Neural progenitor cell (in vitro differentiated cells): ENCODE data around the gene KCNK10. TPM values are rescaled to one million over a fixed set of nuclear protein-coding genes. Genes with fewer than 3 reads are reported as not detected.

Source experiments
- DNase-seq: peaks from one replicate; pipeline ENCODE4 v3.0.0-alpha.2; 2016; ENCODE audit warnings: low spot score
- H2AFZ ChIP-seq: fragments of 200-600 bp; sonication (generic); replicated peaks from 2 replicates; pipeline ENCODE4 v1.6.1; 2016; ENCODE audit warnings: antibody characterized with exemption
- H3F3A ChIP-seq: fragments of 200-600 bp; sonication (generic); 2 replicates; pipeline ENCODE4 v1.6.1; 2016; ENCODE audit warnings: antibody characterized with exemption, low read depth
- H3K27ac ChIP-seq: fragments of 200-600 bp; sonication (generic); 2 replicates; pipeline ENCODE4 v1.5.1; 2016; ENCODE audit warnings: mild to moderate bottlenecking
- H3K27me3 ChIP-seq: fragments of 200-600 bp; sonication (generic); 2 replicates; pipeline ENCODE4 v1.6.1; 2016; ENCODE audit warnings: mild to moderate bottlenecking, moderate library complexity
- H3K36me3 ChIP-seq: fragments of 200-600 bp; sonication (generic); 2 replicates; pipeline ENCODE4 v1.5.1; 2016
- H3K4me1 ChIP-seq: fragments of 200-600 bp; sonication (generic); 2 replicates; pipeline ENCODE4 v1.6.1; 2016; ENCODE audit warnings: mixed run types
- H3K4me2 ChIP-seq: fragments of 200-600 bp; sonication (generic); 2 replicates; pipeline ENCODE4 v1.6.1; 2016
- H3K4me3 ChIP-seq: fragments of 200-600 bp; sonication (generic); 2 replicates; pipeline ENCODE4 v1.5.1; 2016
- H3K79me2 ChIP-seq: fragments of 200-600 bp; sonication (generic); 2 replicates; pipeline ENCODE4 v1.6.1; 2016; ENCODE audit warnings: low read depth
- H3K9ac ChIP-seq: fragments of 200-600 bp; sonication (generic); 2 replicates; pipeline ENCODE4 v1.6.1; 2016
- H3K9me3 ChIP-seq: fragments of 200-600 bp; sonication (generic); 2 replicates; pipeline ENCODE4 v1.5.1; 2016; ENCODE audit warnings: low read depth
- H4K20me1 ChIP-seq: fragments of 200-600 bp; sonication (generic); 2 replicates; pipeline ENCODE4 v1.6.1; 2016; ENCODE audit warnings: low read depth
- H3K27ac Mint-ChIP-seq: 3 replicates; pipeline ENCODE4 v1.8.0; 2021; ENCODE audit warnings: mixed read lengths
- H3K27me3 Mint-ChIP-seq: 2 replicates; pipeline ENCODE4 v1.8.0; 2022; ENCODE audit warnings: low read depth, mild to moderate bottlenecking, inconsistent platforms, moderate library complexity, mixed read lengths; ENCODE audit not compliant: insufficient read depth
- H3K36me3 Mint-ChIP-seq: 3 replicates; pipeline ENCODE4 v1.8.0; 2021; ENCODE audit warnings: mixed read lengths
- H3K4me1 Mint-ChIP-seq: 3 replicates; pipeline ENCODE4 v1.8.0; 2021; ENCODE audit warnings: mixed read lengths
- H3K4me3 Mint-ChIP-seq: 3 replicates; pipeline ENCODE4 v1.8.0; 2021; ENCODE audit warnings: mild to moderate bottlenecking, moderate library complexity, mixed read lengths
- H3K9me3 Mint-ChIP-seq: 3 replicates; pipeline ENCODE4 v1.8.0; 2020; ENCODE audit warnings: mixed read lengths
- EZH2 ChIP-seq: fragments of 200-600 bp; sonication (generic); IDR thresholded peaks from 2 replicates; pipeline ENCODE4 v1.6.1; 2017; ENCODE audit warnings: antibody characterized with exemption, mild to moderate bottlenecking, moderate library complexity
- EZH2phosphoT487 ChIP-seq: fragments of 200-600 bp; sonication (generic); IDR thresholded peaks from 2 replicates; pipeline ENCODE4 v1.6.1; 2017; ENCODE audit warnings: antibody characterized with exemption
- total RNA-seq: library from RNA; depleted of rRNA; stranded (reverse); fragments of >200 nt; gene quantifications from 2 replicates; pipeline ENCODE4 v1.2.3, GENCODE V29; 2015; ENCODE audit warnings: low replicate concordance
- TF ChIP-seq, protein P1 (sequence below): fragments of 200-600 bp; sonication (generic); IDR thresholded peaks from 2 replicates; pipeline ENCODE4 v1.5.1; 2017; ENCODE audit warnings: antibody characterized with exemption, mild to moderate bottlenecking

The KCNK10 gene
- total RNA-seq, 1 donor from 2014 or later: 6.9 TPM

DNA sequence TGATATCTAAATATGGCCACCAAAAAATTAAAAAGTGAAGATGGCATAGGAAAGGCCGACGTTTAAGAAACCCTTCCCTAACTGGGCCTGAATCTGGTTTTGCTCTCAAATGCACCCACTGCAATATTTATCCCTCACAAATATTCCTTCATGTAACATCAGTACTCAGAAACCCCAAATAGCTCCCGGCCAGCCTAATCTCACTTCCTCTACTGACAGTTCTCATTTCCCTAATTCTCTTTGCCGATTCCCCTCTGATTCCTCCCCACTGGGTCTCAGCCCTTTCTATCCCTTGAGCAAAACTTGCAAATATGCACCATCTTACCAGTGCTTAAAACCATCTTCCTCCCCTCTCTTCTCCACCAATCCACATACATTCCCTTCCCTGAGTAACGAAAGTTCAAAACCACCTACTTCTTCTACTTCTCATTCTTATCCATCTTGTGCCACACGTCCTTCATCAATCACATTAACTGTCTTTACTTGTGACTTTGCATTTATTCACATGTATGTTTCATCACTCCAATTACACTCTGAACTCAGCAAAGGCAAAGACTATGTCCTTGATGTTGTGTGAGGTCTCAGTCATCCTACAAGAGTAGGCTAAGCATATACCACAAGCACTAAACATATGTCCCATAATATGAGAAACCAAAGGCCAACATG is 23.1 kb downstream of the KCNK10 start:
- H3K36me3 Mint-ChIP-seq: peaks cover 36% of the 10 kb centered on the region
- no peak for DNase-seq
- no peak overlapping the region for H3K4me3 Mint-ChIP-seq
- Histone ChIP-seq H3K9ac (no peak overlapping the region), H3K9me3 (no peaks in the 10 kb centered on the region), H4K20me1 (no peaks in the 10 kb centered on the region), H3K27me3 (no peaks in the 10 kb centered on the region), H3K79me2 (no peaks in the 10 kb centered on the region), H3F3A (no peaks in the 10 kb centered on the region), H3K27ac (no peak overlapping the region), H3K4me2 (no peak overlapping the region), H3K4me3 (no peak overlapping the region), H2AFZ (no peak overlapping the region), H3K4me1 (no peaks in the 10 kb centered on the region), H3K36me3 (no peaks in the 10 kb centered on the region)
- H3K9me3 Mint-ChIP-seq: peaks cover 28% of the 10 kb centered on the region
- TF ChIP-seq EZH2phosphoT487 (no peak), EZH2 (no peak)
- TF ChIP-seq, protein P1, sequence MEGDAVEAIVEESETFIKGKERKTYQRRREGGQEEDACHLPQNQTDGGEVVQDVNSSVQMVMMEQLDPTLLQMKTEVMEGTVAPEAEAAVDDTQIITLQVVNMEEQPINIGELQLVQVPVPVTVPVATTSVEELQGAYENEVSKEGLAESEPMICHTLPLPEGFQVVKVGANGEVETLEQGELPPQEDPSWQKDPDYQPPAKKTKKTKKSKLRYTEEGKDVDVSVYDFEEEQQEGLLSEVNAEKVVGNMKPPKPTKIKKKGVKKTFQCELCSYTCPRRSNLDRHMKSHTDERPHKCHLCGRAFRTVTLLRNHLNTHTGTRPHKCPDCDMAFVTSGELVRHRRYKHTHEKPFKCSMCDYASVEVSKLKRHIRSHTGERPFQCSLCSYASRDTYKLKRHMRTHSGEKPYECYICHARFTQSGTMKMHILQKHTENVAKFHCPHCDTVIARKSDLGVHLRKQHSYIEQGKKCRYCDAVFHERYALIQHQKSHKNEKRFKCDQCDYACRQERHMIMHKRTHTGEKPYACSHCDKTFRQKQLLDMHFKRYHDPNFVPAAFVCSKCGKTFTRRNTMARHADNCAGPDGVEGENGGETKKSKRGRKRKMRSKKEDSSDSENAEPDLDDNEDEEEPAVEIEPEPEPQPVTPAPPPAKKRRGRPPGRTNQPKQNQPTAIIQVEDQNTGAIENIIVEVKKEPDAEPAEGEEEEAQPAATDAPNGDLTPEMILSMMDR: no peak
- no peaks in the 10 kb centered on the region for H3K27me3 Mint-ChIP-seq
- peaks cover 2% of the 10 kb centered on the region for H3K4me1 Mint-ChIP-seq
- no peak overlapping the region for H3K27ac Mint-ChIP-seq

DNA sequence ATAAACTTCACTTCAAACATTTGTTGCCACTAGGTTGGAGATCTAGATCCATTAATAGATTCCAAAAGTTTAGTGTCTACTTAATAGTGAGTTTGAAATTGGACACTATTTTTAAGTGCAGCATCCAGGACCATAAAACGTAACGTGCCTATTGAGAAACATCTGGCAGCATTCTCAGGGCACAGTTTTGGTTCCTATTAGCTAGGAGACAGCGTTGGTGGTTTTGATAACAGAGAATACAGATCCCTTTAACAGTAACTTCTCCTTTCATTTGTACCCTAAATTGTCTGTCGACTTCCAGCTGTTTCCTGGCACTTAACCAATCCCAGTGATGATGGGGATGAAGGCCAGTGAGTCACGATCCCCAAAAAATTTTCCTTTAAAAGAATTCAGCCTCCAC is 25.8 kb downstream of the KCNK10 start:
- Histone ChIP-seq H3K79me2 (no peaks in the 10 kb centered on the region), H3K4me1 (no peaks in the 10 kb centered on the region), H3K36me3 (no peaks in the 10 kb centered on the region), H3K27me3 (no peaks in the 10 kb centered on the region), H2AFZ (no peak overlapping the region), H3K9ac (no peak overlapping the region), H3K4me3 (no peak overlapping the region), H3F3A (no peaks in the 10 kb centered on the region), H3K27ac (no peak overlapping the region), H3K4me2 (no peak overlapping the region), H3K9me3 (no peaks in the 10 kb centered on the region), H4K20me1 (no peaks in the 10 kb centered on the region)
- Mint-ChIP-seq H3K9me3 (peaks cover 16% of the 10 kb centered on the region), H3K36me3 (peaks cover 27% of the 10 kb centered on the region), H3K4me1 (peaks cover 2% of the 10 kb centered on the region), H3K27me3 (no peaks in the 10 kb centered on the region), H3K4me3 (no peak overlapping the region), H3K27ac (no peak overlapping the region)
- no peak for DNase-seq
- TF ChIP-seq EZH2phosphoT487 (no peak), EZH2 (no peak)

DNA sequence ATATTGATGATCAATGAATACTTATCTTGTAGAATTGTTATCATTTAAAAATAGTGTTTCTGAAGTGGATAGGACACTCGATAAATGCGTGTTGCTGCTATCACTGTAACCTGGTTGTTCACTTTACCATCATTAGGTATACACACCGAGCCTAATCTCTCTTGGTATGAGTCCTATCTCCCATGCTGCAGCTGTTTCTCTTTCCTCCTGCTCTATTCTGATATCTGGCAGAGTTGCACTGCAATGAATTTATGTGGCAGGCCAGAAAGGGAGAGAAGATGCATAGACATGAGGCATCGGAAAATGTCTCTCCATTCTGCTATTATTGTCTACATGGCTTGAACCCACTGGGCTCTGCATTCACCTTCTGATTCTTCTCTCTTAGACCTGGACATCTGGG is 26.7 kb downstream of the KCNK10 start:
- DNase-seq: no peak
- no peak overlapping the region for H3K27ac Mint-ChIP-seq
- TF ChIP-seq, protein P1: no peak
- TF ChIP-seq EZH2 (no peak), EZH2phosphoT487 (no peak)
- no peak overlapping the region for H3K27ac ChIP-seq
- H3K4me1 ChIP-seq: no peaks in the 10 kb centered on the region
- no peaks in the 10 kb centered on the region for H3K36me3 ChIP-seq
- H3K4me3 Mint-ChIP-seq: no peak overlapping the region
- H3K4me1 Mint-ChIP-seq: peaks cover 3% of the 10 kb centered on the region
- H3K9me3 Mint-ChIP-seq: peaks cover 7% of the 10 kb centered on the region
- H2AFZ ChIP-seq: no peak overlapping the region
- H3K27me3 ChIP-seq: no peaks in the 10 kb centered on the region
- H3K4me2 ChIP-seq: no peak overlapping the region
- peaks cover 19% of the 10 kb centered on the region for H3K36me3 Mint-ChIP-seq
- no peaks in the 10 kb centered on the region for H4K20me1 ChIP-seq
- no peaks in the 10 kb centered on the region for H3F3A ChIP-seq
- H3K9me3 ChIP-seq: no peaks in the 10 kb centered on the region
- H3K27me3 Mint-ChIP-seq: no peaks in the 10 kb centered on the region
- H3K79me2 ChIP-seq: no peaks in the 10 kb centered on the region
- no peak overlapping the region for H3K4me3 ChIP-seq
- no peak overlapping the region for H3K9ac ChIP-seq

DNA sequence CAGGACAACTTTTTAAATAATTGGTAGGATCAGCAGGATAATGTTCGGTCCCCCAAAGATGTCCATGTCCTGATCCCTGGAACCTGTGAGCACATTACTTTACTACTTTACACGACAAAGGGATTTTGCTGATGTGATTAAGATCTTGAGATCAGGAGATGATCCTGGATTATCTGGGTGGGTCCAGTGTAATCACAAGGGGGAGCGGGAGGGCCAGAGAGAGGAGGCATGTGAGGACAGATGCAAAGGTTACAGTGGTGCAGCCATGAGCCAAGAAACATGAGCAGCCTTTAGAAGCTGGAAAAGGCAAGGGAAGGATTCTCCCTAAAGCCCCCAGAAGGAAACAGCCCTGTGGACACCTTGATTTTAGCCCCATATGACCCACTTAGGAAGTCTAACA is 33.1 kb downstream of the KCNK10 start:
- H3K4me3 Mint-ChIP-seq: no peak overlapping the region
- H3K4me2 ChIP-seq: no peak overlapping the region
- H3K36me3 Mint-ChIP-seq: peaks cover 39% of the 10 kb centered on the region
- peaks cover 3% of the 10 kb centered on the region for H3K27me3 Mint-ChIP-seq
- H3K4me1 ChIP-seq: no peaks in the 10 kb centered on the region
- TF ChIP-seq EZH2: no peak
- no peaks in the 10 kb centered on the region for H3K9me3 ChIP-seq
- peak; percentile 16 for DNase-seq
- H3K36me3 ChIP-seq: no peaks in the 10 kb centered on the region
- H3K4me3 ChIP-seq: no peak overlapping the region
- no peak overlapping the region for H3K27ac ChIP-seq
- H3K9me3 Mint-ChIP-seq: peaks cover 7% of the 10 kb centered on the region
- no peaks in the 10 kb centered on the region for H3K27me3 ChIP-seq
- H3K9ac ChIP-seq: no peak overlapping the region
- no peak overlapping the region for H3K27ac Mint-ChIP-seq
- H3F3A ChIP-seq: no peaks in the 10 kb centered on the region
- no peaks in the 10 kb centered on the region for H4K20me1 ChIP-seq
- peaks cover 3% of the 10 kb centered on the region for H3K4me1 Mint-ChIP-seq
- no peaks in the 10 kb centered on the region for H3K79me2 ChIP-seq
- no peak overlapping the region for H2AFZ ChIP-seq
